CD4-positive, alpha-beta T cell treated with Interferon alpha-2 for 1 hour (primary cell): Measurements from ENCODE around the gene FBXL7.

Source experiments
- DNase-seq, 2 donors: peaks; one replicate each; pipeline ENCODE4 v3.0.0-alpha.2; 2020 to 2022

Gene FBXL7

DNA sequence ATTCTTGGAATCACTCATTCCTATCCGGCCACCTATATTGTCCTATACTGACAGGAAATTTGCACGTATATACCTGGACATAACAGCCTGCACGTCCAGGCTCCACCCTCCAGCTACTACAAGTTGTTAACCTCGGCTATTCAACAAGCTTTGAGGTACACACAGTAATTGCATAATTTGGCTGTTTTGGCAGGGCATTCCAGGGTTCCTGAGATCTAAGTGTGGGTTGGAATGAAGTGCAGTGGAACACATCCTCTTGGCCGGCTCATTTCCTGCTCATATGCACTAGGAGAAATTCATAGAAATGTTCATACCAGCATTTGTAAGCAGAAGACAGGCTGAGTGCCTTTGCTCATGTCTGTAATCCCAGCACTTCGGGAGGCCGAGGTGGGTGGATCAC, 222.3 kb downstream of the FBXL7 start:
- DNase-seq, result no peak

DNA sequence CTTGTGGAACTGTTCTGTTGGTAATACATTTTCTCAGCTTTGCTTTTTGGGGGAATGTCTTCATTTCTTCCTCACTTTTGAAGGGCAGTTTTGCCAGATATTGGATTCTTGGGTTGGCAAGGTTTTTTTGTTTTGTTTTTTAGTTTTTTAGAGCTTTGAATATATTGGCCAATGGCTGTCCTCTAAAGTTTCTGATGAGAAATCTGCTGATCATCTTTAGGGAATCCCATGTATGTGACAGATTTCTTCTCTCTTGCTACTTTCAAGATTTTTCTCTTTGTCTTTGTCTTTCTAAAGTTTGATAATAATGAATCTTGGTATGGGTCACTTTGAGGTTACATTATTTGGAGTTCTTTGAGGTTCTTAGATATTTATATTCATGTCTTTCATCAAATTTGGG, 227.4 kb downstream of the FBXL7 start:
- DNase-seq, result no peak

DNA sequence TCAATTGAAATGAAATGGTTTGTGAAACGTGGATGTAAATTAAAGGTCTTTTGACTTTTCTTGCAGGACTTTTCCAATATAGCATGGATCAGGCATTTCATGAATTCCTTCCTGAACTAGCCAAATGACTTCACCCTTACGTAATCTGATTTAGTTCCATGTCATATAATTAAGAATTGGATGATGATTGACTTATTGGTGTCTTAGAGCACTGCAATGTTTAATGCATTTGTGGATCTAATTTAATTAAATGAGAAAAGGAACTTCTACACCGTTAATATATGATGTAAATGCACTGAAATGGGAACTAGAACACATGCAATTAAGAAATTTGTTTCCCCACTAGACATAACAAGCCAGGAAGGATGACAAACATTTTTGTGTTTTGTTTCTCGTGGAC, 228.8 kb downstream of the FBXL7 start:
- no peak for DNase-seq

DNA sequence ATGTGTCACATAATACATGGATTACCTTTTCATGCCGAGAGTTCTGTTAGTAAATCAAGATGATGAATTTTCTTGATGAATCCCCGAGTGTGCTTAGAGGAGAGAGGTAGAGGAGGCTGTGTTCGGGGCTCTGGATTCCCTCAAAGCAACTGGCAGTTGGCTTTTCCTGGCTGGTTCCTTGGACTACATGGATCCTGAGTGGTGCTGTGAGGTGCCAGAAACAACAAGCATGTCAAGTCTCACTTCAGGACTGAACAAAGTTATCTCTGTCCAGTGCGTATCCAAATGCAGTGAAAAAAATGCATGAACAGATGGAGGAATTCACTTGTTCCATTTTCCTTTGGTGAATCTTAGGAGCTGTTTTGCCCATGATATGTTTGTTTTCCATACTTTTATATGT, 231.7 kb downstream of the FBXL7 start:
- DNase-seq, result no peak

DNA sequence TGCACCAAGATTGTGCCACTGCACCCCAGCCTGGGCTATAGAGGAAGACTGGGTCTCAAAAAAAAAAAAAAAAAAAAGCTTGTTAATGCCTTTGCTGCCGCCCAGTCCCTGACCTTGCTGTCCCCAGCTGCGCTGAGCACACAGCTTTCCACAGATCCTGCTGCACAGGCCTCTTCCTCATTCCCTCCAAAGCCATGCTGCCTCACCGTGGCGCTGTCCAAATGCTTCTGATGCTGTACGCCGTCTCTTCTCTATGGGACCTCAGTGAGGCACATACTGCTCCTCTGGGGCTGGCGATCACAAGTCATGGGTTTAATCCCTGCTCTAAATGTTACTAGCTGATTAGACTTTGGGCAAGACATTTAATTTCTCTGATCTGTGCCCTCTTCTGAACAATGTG, 234.1 kb downstream of the FBXL7 start:
- DNase-seq, result no peak

DNA sequence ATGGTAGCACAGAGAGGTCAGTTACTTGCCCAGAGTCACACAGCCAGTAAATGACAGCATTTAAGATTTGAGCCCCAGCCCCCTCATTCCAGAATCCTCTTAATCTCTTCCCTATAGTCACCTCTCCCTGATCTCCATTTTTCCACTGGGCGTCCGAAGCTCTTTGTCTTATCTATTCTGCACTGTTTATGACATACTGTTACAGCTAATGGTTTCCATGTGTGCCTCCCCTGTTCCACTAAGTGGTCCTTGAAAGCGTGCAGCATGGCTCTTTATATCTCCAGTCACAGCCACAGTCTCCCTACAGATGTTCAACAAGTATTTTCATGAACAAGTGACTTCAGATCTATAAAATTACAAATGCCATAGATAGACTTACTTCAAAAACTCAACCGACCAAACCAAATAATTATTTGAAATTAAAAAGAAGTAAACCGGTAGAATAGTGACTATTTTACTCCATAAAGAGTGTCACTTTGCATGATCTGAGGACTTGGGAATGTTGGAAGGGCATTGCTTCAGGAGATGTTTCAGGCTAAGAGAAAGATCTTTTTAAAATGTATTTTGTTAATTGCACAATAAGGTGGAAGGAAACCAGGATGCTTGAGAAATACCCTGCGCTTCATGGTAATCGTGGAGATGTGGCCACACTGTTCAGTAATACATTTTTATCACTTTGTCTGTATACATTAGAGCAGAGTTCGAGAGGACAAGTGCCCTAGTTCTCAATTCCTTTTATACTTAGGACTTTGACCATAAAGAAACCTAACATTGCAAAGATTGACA, 237.2 kb downstream of the FBXL7 start:
- DNase-seq, result no peak

DNA sequence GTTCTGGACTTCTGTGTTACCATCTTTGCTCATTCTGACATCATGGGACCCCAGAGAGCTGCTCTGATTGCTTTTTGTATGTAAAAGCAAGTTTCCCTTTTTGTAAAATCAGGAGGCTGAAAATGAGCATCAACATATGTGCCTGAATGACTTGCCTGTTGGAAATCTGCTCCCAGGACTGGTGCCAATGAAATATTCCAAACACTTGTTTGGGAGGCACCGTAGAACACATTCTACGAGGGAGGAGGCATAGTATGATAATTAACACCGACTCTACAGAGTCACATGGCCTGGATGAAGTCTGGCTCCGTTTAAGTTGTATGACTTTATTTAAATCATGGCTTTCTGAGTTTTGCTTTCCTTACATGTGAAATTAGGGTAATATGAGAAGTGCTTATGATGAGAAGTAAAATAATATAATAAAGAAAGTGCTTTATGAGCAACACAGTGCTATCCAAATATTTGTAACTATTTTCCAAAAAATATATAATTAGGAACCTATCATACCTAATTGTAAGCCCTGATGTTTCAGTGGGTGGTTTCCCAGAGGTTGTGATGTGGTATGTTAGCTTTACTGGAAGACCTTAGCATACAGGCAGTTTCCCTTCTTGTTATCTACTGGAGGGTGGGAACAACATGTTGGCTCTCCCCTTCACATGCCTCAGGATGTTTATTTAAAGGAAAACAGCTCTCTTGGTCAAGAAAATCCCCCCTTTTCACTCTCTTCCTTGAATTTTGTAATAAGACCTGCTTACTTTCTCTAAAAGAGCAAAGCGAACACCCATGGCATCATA, 238.1 kb downstream of the FBXL7 start:
- DNase-seq, result no peak

DNA sequence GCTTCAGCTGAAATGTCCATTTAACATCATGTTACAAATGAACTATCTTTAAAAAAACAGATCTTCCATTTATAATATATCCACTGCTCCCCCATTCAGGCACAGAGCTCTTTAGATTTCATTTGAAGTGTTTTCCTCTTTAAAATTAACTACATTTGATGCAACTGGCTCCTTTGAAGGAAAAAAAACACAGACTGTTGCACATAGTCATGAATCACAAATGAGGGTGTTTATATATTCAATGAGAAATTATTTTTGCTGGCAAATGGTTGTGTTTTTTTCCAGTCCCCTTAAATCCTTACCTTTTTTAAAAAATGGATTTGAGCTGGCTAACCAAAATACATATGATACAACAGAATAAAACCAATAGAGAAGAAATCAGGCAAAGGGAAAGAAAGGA, 240.4 kb downstream of the FBXL7 start:
- DNase-seq, result no peak

DNA sequence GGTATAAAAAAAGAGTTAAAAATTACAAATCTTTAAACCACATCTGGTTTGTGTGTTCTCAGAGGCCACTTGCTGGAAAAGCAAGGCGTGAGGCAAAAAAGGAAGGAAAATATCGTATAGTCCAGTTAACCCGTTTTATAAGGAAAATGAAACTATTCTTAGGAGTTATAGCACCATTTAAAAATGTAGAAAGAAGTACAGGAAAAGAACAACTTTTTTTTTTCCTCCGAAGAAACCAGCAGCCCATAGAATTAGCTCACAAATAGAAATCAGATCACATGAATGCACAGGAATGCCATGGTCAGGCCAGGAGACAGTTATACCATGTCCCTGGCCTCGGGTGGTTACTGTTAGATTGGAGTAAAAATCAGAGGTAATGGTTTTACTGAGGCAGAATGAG, 241.6 kb downstream of the FBXL7 start:
- no peak for DNase-seq

DNA sequence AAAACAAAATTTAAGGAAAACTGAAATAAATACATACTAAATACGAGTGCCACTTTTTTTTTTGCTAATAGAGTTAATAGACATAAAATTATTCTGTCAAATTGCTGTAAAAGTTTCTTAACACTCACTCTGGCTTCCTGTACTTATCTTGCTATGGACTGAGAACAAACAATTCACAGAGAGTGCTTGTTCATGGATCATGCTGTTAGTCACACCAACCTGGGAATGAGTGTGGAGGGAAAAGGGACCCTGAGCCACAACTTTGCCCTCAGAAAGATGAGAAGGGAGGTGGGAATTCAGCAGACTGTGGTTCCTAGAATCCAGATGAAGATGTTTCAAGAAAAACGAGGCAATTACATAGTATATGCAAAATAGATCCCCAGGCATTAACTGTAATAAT, 246.9 kb downstream of the FBXL7 start:
- no peak for DNase-seq

DNA sequence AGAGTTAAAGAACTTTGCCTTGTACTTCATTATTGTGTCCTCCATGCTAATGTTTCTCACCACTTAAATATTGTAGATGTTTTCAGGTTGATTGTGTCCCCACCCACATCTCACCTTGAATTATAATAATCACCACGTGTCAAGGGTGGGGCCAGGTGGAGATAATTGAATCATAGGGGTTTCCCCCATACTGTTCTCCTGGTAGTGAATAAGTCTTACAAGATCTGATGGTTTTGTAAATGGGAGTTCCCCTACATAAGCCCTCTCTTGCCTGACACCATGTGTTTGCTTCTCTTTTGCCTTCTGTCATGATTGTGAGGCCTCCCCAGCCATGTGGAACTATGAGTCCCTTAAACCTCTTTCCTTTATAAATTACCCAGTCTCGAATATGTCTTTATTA, 248.3 kb downstream of the FBXL7 start:
- no peak for DNase-seq

DNA sequence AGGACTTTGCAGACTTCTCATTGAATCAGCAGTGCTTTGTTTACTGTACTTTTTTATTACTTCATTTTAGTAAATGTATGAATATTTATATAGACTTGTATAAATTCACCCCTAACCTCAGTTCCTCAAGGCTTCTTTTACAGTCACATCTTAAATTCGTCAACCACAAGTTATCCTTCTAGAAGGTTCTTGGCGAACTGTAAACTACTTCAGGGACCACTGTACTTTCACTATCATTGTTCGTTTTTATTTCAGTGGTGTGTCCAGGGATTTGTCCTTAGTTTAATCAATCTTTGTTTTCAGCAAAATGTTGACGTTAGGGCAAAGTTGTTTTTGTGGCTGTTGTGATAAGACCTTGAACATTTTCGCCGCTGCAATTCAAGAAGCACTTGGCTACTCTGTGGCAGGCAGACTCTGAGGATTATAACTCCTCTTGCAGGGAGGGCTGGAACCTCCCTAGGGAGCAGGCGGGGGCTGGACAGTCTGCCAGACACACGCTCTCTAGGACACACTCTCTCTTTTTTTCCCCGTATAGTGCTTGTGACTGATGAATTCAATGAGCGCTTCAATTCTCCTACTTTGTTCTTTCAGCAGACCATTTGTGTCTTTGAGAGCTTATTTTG, 252.8 kb downstream of the FBXL7 start:
- DNase-seq, result no peak

DNA sequence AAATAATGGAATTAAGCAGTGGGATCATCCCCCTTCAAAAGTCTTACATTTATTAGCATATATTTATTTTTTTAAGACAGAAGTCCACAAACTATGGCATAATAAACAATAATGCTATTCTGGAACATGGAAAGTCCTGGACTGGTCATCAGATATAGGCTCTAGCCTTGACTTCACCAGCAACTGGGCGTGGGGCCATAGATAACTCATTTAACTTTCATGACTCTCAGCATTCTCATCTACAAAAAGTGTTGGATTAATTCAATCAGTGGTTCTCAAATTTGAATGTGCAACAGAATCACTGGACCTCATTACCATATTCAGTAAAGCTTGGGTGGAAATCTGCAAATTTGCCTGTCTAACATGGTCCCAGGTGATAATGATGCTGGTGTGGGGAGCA, 253.8 kb downstream of the FBXL7 start:
- no peak for DNase-seq

DNA sequence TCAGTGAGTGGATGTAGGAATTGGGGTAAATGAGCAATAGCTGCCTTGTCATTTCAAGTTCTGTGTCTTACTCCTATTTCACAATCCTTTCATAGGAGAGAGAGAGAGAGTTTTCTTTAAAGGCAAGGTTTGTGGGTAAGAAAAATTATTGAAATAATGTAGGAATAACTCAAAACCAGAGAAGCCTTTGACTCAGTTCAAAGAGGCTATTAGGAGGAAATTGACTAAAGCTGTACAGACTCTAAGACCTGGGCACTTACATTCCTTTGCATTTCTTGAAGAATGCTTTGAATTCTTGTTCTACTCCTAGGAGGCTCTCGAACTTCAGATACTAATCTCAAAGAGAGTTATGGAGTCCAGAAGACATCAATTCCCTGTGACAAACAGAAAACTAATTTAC, 257.1 kb downstream of the FBXL7 start:
- DNase-seq, result no peak

DNA sequence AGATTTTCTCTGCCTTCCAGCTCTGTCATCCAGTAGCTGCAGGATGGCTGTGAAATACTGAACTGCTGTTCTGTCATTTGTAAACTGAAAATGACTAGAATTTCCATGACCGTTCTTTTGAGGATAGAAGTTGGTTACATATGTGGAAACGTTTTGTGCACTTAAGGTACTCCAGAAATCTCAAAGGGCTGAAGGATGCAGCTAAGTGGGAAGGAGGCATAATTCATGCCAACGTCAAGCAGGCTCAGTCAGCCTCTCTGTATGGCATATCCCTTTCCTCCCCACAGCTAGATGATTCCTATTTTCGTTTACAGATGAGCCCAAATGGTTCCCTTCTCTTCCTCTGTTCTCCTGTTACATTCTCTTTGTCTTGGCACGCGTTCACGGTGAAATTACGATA, 257.6 kb downstream of the FBXL7 start:
- DNase-seq, result no peak

DNA sequence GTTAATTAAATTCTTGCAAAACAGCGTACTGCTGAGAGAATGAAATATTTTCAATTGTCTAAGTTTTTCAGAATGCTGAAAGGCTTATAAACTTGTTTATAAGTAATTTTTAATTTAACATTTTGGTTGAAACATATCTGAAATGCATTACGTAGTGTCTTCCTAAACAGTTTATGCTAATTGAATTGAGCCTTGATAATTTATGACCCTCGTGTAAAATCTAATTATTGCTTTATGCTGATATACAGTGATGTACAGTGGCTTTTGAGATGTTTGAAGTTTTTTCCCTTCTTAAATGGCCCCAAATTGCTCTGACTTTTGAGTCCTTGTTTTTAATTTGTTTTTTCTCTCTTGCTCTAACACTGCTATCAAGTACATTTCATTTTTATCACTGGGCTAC, 262.7 kb downstream of the FBXL7 start:
- DNase-seq, result no peak

DNA sequence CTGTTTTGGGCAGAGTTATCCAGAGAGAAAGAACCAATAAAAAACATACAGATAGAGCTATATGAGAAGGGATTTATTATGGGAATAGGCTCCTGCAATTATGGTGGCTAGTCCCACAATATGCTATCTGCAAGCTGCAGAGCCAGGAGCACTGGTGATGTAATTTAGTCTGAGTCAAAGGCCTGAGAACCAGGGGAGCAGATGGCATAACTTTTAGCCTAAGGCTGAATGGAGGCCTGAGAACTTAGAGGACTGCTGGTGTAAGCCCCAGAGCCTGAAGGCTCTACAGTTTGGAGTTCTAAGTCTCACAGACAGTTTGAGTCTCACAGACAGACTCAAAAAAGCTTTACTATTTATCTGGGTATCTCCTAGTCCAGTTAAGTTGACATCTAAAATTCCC, 263.8 kb downstream of the FBXL7 start:
- no peak for DNase-seq

DNA sequence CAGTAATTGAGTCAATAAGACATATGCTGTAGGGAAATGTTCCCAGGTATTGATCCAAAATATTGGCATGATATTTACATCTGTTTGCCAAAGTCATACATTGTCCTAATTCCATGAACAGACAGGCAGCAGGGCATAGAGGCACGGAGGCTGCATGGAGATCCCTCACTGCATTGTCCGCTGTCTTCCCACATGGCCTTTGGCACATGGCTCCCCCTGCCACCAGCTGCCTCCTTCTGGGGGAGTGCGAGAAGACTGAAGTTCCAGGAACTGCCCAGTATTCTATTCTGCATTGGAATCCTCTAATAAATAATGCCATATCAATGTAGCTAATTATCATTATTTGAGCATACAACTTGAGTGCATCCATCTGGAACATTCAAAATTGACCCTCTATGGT, 269.0 kb downstream of the FBXL7 start:
- DNase-seq, result no peak

DNA sequence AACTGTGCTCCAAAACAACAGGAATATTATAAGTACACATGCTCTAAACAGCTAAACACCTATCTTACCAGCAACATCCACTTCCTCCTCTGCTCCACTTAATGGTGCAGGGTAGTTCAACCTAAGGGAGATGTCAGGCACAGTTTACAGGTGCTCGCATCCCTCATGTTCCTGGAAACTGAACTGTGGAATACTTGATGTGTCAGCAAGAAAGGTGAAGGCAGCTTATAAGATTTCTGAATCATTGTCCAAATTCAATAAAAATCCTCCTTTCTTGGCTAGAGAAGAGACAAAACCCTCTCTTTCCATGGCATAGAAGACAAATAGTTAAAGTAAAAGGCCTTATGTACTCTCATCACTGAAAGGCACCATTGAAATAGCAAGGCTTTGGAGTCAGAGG, 272.2 kb downstream of the FBXL7 start:
- no peak for DNase-seq

DNA sequence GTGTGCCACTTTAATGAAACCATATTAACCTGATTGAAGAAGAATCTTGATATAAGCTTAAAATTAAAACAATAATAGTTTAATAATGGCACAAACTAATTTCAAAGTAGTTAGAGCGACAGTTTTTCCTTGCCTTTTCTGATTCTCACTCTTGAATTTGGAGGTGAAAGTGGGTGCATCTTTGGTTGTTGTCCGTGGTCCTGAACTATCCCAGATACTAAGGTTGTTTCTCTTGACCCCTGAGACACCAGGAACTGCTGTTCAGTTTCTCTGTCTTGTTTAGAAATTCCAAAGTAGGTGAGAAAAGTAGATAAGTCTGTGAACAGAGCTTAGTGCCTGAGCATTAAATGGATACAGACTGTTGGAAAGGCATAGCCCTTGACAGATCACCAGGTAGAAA, 274.7 kb downstream of the FBXL7 start:
- DNase-seq, result no peak

DNA sequence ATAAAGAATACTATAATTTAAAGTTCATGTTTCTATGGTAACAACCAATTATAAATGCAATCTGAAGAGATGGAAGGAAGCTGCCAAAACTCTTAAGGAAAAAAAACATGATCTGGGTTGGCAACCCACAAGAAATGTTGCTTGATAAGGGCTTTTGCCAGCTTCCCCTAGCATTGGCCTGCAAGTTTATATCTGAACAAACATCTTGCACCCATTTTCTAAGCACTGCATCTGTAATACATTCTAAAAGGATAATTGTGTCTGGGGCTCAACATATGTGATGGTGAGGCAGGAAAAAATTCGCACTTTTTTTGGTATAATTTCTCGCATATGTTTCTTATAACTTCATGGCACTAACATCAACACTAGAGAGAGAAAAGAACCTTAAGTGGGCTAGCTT, 276.4 kb downstream of the FBXL7 start:
- no peak for DNase-seq

DNA sequence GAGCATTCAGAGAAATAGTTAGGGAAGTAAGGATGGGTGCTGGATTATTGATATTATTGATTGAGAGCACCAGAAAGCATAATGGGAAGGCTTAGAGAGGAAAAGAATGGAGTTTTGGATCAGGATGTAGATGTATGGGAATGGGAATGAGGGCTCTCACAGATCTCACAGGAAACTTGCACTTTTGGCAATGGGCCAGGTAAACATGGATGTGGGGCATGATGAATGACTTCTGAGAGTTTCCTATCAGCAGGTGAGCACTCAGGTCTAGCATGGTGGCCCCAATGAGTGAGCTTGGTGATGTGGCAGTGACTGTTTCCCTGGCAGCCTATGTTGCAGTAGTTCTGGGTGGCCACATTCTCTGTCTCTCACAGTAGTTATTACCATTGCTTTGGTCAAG, 283.8 kb downstream of the FBXL7 start:
- DNase-seq, result no peak

DNA sequence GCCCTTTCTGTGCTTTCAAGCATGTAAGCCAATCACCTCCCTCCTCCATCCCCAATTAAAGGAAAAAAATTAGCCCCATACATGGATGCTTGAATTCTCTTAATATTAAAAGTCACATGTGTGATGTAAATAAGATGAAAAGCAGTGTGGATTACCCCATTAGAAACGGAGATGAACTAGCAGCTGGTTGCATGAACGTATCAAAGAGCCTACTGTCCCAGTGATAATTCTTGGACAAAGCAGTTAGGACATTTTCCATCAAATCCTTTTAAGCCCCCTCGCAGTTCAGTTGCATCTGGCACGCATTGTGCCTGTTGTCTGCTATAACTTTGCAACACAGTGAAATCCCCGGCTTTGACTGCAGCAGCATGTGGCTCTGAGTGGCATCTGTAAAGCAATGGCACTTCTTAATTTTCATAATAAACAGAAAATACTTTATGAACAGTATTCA, 285.6 kb downstream of the FBXL7 start:
- no peak for DNase-seq

DNA sequence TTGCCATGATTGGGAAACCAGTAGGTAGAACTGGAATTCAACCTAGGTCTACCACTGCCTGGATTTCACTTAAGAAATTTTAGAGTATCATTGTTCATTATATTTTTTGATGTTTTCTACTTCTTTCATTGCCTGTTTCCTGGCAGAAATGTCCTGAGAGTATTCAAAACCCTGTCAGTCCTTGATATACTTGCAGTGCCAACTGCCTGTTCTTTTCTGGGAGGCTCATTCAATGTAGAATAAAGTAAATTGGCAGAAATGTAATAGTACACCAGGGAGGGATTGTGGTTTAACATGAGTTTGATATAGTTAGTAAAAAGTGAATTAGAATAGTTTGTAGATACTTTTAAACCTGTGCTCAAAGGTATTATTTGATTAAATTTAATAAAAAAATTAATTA, 286.3 kb downstream of the FBXL7 start:
- DNase-seq, result no peak
